ENCODE measurements around the gene KRTAP1-5. TPM values are rescaled to one million over a fixed set of nuclear protein-coding genes. Genes with fewer than 3 reads are reported as not detected.
"Not testable (repeated sequence)": the region's sequence is repeated elsewhere in the genome, so short reads cannot be mapped to it uniquely, and the experiment has no call there.

KRTAP1-5 gene
- total RNA-seq, 2 experiments from 2014 or later = not detected

GRCh38 chr17:41058741-41059140, 31.7 kb upstream of the KRTAP1-5 start:
- no peaks in the 10 kb centered on the region for H3K9me3 Mint-ChIP-seq
- DNase-seq = no peak
- H3K4me1 Mint-ChIP-seq = no peaks in the 10 kb centered on the region
- H3K36me3 Mint-ChIP-seq = no peaks in the 10 kb centered on the region
- no peak overlapping the region for H3K4me3 Mint-ChIP-seq
- H3K27me3 Mint-ChIP-seq = peaks cover 30% of the 10 kb centered on the region
- no peak overlapping the region for H3K27ac Mint-ChIP-seq

- Mint-ChIP-seq H3K36me3 (no peaks in the 10 kb centered on the region), H3K4me3 (no peak overlapping the region), H3K27ac (no peak overlapping the region), H3K9me3 (no peaks in the 10 kb centered on the region), H3K27me3 (peaks cover 30% of the 10 kb centered on the region), H3K4me1 (no peaks in the 10 kb centered on the region)
- DNase-seq = no peak
These were observed 30.5 kb upstream of the KRTAP1-5 start for GRCh38 chr17:41057547-41057946.

GRCh38 chr17:41055130-41055529, 28.1 kb upstream of the KRTAP1-5 start, which contains the start of gene KRTAP2-2:
TSS of gene KRTAP2-2 (minus strand) at chr17:41055230. CDS start at chr17:41055211, 19 bp downstream.
- H3K9me3 Mint-ChIP-seq, H3K27ac Mint-ChIP-seq, H3K4me1 Mint-ChIP-seq, H3K4me3 Mint-ChIP-seq, H3K36me3 Mint-ChIP-seq, DNase-seq: not testable (repeated sequence)
- peaks cover 17% of the 10 kb centered on the region for H3K27me3 Mint-ChIP-seq

DNA sequence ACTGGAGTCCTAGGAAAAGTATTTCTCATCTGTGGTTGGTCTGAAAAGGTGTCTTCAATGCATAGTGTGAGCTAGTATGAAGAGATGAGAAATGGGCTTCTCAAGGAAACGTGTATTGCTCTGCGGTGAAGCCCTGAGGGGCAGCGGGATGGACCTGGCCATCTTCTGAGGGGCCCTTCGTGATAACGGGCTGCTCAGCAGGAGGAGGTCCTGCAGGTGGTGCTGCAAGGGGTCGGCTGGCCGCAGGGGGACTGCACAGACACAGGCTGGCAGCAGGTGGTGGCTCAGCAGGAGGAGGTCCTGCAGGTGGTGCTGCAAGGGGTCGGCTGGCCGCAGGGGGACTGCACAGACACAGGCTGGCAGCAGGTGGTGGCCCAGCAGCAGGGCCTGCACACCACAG, 27.5 kb upstream of the KRTAP1-5 start:
- not testable (repeated sequence) for H3K4me3 Mint-ChIP-seq

DNA sequence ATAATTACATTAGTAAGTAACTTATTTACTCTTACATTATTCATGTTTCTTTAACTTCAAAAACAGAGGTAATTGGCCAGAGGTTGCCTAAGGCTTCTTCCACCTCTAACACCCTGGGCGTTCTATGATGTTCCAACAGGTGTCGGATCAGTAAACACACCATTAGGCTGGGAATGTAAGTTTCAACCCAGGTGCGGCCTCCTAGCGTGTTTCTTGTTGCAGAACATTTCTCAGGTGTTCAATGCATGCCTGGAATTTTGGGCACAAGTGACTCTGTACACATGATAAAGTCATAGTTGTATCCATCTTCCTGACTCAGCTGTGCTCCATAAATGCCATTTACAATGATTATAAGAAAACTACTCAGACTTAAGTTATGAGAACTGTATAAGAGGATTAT, 27.0 kb upstream of the KRTAP1-5 start:
- no peaks in the 10 kb centered on the region for H3K4me1 Mint-ChIP-seq
- no peak overlapping the region for H3K27ac Mint-ChIP-seq
- H3K9me3 Mint-ChIP-seq = no peaks in the 10 kb centered on the region
- H3K36me3 Mint-ChIP-seq = no peaks in the 10 kb centered on the region
- DNase-seq = no peak
- no peak overlapping the region for H3K4me3 Mint-ChIP-seq
- peaks cover 14% of the 10 kb centered on the region for H3K27me3 Mint-ChIP-seq

More for the DNA sequence above, 27.5 kb upstream of the KRTAP1-5 start:
- not testable (repeated sequence) for H3K27ac Mint-ChIP-seq, H3K36me3 Mint-ChIP-seq, DNase-seq, H3K4me1 Mint-ChIP-seq, H3K9me3 Mint-ChIP-seq
- peaks cover 19% of the 10 kb centered on the region for H3K27me3 Mint-ChIP-seq

GRCh38 chr17:41052566-41052965, 25.6 kb upstream of the KRTAP1-5 start:
- no peaks in the 10 kb centered on the region for H3K36me3 Mint-ChIP-seq
- H3K9me3 Mint-ChIP-seq = no peaks in the 10 kb centered on the region
- H3K27me3 Mint-ChIP-seq = peaks cover 23% of the 10 kb centered on the region
- no peaks in the 10 kb centered on the region for H3K4me1 Mint-ChIP-seq
- DNase-seq = no peak
- no peak overlapping the region for H3K27ac Mint-ChIP-seq
- no peak overlapping the region for H3K4me3 Mint-ChIP-seq

- H3K27me3 Mint-ChIP-seq = peaks cover 32% of the 10 kb centered on the region
- no peak for DNase-seq
- H3K36me3 Mint-ChIP-seq = no peaks in the 10 kb centered on the region
- peaks cover 1% of the 10 kb centered on the region for H3K9me3 Mint-ChIP-seq
- no peak overlapping the region for H3K4me3 Mint-ChIP-seq
- H3K4me1 Mint-ChIP-seq = no peaks in the 10 kb centered on the region
- H3K27ac Mint-ChIP-seq = no peak overlapping the region
These were observed 22.1 kb upstream of the KRTAP1-5 start for GRCh38 chr17:41049110-41049509.

DNA sequence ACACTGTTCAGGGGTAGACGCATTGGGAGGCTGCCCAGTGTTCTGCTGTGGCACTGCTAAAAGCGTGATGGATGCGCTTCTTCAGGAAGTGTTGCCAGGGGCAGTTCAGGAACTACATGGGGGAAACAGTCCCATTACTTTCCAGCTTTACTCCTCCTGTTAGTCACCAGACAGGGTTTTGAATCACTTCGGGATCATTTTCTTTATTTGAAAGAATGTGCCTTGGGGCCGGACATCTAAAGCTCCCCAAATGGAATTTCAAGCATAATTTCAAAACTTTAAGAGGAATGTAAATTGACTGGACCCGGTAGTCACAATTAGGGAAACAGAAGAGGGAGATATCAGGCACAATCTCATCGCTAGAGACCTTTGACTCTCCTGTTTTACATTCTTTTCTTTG, 21.4 kb upstream of the KRTAP1-5 start:
- Mint-ChIP-seq H3K27me3 (peaks cover 32% of the 10 kb centered on the region), H3K4me1 (peaks cover 2% of the 10 kb centered on the region), H3K9me3 (peaks cover 5% of the 10 kb centered on the region), H3K27ac (no peak overlapping the region), H3K4me3 (no peak overlapping the region), H3K36me3 (peaks cover 2% of the 10 kb centered on the region)
- no peak for DNase-seq

DNA sequence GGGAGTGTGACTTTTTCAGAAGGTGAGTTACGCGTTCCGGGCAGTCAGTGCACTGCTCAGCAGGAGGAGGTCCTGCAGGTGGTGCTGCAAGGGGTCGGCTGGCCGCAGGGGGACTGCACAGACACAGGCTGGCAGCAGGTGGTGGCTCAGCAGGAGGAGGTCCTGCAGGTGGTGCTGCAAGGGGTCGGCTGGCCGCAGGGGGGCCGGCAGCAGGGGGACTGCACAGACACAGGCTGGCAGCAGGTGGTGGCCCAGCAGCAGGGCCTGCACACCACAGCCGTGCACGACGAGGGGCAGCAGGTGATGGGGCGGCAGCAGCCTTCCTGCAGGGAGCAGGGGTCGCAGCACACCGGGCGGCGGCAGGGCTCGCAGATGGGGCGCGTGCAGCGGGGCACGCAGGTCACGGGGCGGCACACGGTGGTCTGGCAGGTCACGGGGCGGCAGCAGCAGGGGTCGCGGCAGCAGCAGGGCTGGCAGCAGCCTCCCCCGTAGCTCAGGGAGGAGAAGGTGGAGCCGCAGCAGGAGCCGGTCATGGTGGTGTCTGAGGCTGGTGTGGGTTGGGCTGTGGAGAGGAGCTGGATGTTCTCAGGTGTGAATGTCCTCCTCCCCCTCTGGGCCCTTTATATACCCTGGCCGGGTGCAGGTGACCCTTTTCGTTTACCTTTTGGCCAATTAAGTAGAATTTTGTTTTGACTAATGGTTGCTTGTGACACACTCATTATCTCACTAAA, 19.9 kb upstream of the KRTAP1-5 start, which contains the start of gene KRTAP2-1:
KRTAP2-1 (minus strand) TSS at position 582 of the 731 bp plus-strand sequence; CDS start at position 533, 49 bp downstream.
- DNase-seq, H3K27ac Mint-ChIP-seq, H3K4me1 Mint-ChIP-seq, H3K4me3 Mint-ChIP-seq, H3K9me3 Mint-ChIP-seq, H3K36me3 Mint-ChIP-seq: not testable (repeated sequence)
- peaks cover 32% of the 10 kb centered on the region for H3K27me3 Mint-ChIP-seq

DNA sequence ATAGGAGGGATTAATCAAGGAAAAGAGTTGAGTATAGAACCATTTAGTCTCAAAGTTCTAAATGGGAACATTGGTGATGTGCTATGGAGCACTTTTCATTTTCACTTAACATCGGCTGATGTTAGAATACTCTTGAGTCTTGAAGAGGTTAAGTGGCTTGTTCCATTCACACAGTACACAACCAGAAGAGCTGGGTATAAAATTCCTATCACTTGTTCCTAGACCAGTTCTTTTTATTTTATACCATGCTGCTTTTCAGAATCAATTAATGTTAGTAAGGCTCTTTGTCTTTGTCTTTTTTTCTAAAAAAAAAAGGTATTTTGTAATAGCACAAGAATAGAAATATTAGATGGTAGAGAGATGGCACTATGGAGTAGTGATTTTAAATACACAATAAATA, 15.9 kb upstream of the KRTAP1-5 start:
- Mint-ChIP-seq H3K27me3 (peaks cover 18% of the 10 kb centered on the region), H3K4me3 (no peak overlapping the region), H3K36me3 (peaks cover 3% of the 10 kb centered on the region), H3K4me1 (peaks cover 2% of the 10 kb centered on the region), H3K9me3 (peaks cover 6% of the 10 kb centered on the region), H3K27ac (no peak overlapping the region)
- DNase-seq = no peak

DNA sequence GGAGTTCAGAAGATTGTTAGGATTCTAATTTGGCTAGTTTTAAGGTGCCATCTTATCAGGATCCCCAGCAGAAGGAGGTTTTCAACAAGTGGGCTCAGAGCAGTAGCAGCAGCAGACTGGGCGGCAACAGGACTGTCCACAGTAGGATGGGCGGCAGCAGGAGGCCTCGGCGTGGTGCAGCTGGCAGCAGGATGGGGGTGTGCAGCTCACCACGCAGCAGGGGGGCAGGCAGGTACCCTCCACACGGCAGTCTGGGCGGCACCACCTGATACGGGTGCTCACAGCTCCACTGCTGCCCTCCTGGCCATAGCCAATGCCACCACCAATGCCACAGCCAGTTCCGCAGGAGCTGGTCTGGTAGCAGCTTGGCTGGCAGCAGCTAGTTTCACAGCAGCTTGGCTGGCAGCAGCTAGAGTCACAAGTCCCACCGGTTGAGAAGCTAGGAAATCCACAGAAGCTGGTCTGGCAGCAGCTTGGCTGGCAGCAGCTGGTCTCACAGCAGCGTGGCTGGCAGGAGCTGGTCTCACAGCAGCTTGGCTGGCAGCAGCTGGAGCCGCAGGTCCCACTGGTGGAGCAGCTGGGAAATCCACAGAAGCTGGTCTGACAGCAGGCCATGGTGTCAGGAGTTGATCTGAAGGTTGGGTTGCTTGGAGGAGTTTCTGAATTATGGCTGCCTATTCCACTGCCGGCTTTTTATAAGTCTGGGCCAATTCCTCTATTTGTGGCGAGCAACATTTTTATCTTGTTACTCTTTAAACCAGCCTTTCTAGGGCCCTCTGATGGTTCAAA, 14.0 kb upstream of the KRTAP1-5 start, which contains the start of gene KRTAP1-1:
KRTAP1-1 (minus strand) TSS at position 668 of the 789 bp plus-strand sequence; CDS start at position 615, 53 bp downstream.
- H3K36me3 Mint-ChIP-seq, H3K9me3 Mint-ChIP-seq, DNase-seq, H3K4me1 Mint-ChIP-seq, H3K27me3 Mint-ChIP-seq, H3K27ac Mint-ChIP-seq, H3K4me3 Mint-ChIP-seq: not testable (repeated sequence)

DNA sequence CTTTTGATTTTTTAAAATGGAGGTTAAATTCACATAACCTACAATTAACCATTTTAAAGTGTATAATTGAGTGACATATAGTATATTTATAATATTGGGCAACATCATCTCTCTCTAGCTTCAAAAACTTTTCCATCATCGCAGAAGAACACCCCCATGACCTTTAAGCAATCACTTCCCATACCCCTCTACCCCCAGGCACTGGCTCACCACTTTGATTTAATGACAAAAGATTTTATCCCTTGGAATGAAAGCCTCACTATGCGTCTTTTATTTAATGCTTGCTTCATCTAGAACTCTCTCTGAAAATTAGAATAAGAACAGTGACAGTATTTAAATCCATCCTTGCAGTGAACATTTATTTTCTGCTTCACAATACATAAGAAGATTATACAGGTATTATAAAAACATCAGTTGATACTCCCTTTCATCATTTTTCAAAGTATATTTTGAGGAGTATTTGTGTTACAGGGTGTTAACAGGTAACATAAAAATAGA, 10.9 kb upstream of the KRTAP1-5 start:
- Mint-ChIP-seq H3K4me3 (no peak overlapping the region), H3K27ac (no peak overlapping the region), H3K4me1 (no peaks in the 10 kb centered on the region), H3K36me3 (no peaks in the 10 kb centered on the region), H3K27me3 (peaks cover 3% of the 10 kb centered on the region), H3K9me3 (no peaks in the 10 kb centered on the region)
- DNase-seq = no peak

DNA sequence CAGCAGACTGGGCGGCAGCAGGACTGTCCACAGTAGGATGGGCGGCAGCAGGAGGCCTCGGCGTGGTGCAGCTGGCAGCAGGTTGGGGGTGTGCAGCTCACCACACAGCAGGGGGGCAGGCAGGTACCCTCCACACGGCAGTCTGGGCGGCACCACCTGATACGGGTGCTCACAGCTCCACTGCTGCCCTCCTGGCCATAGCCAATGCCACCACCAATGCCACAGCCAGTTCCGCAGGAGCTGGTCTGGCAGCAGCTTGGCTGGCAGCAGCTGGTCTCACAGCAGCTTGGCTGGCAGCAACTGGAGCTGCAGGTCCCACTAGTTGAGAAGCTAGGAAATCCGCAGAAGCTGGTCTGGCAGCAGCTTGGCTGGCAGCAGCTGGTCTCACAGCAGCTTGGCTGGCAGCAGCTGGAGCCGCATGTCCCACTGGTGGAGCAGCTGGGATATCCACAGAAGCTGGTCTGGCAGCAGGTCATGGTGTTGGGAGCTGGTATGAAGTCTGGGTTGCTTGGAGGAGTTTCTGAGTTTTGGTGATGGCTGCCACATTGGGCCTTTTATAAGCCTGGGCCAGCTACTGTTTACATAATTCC, 7.4 kb upstream of the KRTAP1-5 start, which contains the start of gene KRTAP1-3:
KRTAP1-3 (minus strand) TSS at position 529 of the 590 bp plus-strand sequence; CDS start at position 476, 53 bp downstream.
- not testable (repeated sequence) for H3K4me3 Mint-ChIP-seq, H3K9me3 Mint-ChIP-seq, H3K36me3 Mint-ChIP-seq, DNase-seq, H3K4me1 Mint-ChIP-seq, H3K27me3 Mint-ChIP-seq, H3K27ac Mint-ChIP-seq

DNA sequence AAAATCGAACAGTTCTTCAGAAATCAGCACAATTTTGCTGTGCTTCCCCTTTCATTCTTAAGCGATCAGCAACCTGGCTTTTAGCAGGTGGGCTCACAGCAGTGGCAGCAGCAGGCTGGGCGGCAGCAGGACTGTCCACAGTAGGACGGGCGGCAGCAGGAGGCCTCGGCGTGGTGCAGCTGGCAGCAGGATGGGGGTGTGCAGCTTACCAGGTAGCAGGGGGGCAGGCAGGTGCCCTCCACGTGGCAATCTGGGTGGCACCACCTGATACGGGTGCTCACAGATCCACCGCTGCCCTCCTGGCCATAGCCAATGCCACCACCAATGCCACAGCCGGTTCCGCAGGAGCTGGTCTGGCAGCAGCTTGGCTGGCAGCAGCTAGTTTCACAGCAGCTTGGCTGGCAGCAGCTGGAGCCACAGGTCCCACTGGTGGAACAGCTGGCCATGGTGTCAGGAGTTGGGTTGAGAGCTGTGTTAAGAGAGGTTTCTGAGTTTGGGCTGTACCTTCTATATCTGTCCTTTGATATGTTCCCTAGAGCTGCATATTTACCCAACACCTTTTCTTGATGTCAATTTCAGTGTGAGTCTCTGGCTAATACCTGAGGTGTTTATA, 2.7 kb upstream of the KRTAP1-5 start, which contains the start of gene KRTAP1-4:
KRTAP1-4 (minus strand) TSS at position 563 of the 613 bp plus-strand sequence; CDS start at position 446, 117 bp downstream.
- Mint-ChIP-seq H3K36me3 (no peaks in the 10 kb centered on the region), H3K27ac (no peak within 1 kb of the TSS), H3K4me1 (no peaks in the 10 kb centered on the region), H3K9me3 (no peaks in the 10 kb centered on the region), H3K27me3 (peaks cover 5% of the 10 kb centered on the region), H3K4me3 (no peak within 1 kb of the TSS)
- DNase-seq = no peak
